Measurements from ENCODE around the gene PCGF2. TPM values are rescaled to one million over a fixed set of nuclear protein-coding genes. Genes with fewer than 3 reads are reported as not detected.

The PCGF2 gene
- total and polyA plus RNA-seq, 10 of the 15 experiments (the other 5 are each of a cell fraction or from before 2014, with no cell fraction given): 2.7 to 35.6 (median 7.2) TPM

DNA sequence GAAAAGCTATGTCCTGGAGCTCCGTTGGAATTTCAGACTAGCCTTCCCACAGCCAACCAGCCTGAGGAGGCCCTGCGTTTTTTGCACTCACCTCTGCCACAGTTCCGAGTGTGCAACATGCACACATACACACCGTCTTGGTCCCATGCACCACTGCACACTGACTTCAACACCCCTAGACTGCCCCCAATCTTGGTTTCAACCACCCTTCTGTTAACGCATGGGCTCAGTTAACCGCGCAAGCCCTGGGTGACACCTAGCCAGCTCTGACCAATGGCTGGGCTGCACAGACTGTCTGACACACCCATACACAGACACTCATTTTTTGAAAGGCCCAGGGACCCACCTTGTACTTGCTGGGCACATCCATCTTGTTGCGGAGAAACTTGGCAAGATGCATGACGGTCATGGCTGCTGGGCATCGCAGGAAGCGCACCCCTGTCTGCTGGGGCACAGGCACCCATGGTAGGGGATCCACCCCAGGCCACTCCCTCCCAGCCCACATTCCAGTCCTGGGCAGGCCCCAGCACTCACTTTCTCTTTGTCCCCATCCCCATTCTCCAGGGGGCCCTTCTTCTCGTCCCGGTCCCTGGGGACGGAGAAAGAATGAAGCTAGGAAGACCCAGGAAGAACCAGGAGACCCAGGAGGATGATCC, 10.0 kb downstream of the PCGF2 start:
- H3K79me2 ChIP-seq (ENCODE audit: control insufficient read depth, insufficient read depth, low read length): peaks cover 6% of the 10 kb centered on the region
- intact Hi-C loops (cut with micrococcal nuclease; ENCODE audit: unreplicated experiment): no loop called here
- SMC1A ChIA-PET (ENCODE audit: uncharacterized antibody, unreplicated experiment): interaction anchor here (4.6 kb wide), 1 partner anchor 62 kb away, joined by 50 read pairs; the partner anchor contains the start of gene EPOP
- peaks cover 4 to 19% of the 10 kb centered on the region in 2 experiments; a peak in 3 of 4 replicates for H3K36me3 ChIP-seq (ENCODE audit: control insufficient read depth in 2 of 2, insufficient read depth in 2 of 2, low read length in 1 of 2)
- BruUV-seq (replicated peaks): no TSS peak
- FAIRE-seq (no peak), DNase-seq (ENCODE audit: low read depth, low spot score) (no peak), ATAC-seq (peak; percentile 77)
- H2AFZ ChIP-seq (ENCODE audit: control insufficient read depth, low read depth, low read length): no peak overlapping the region
- H3K4me2 ChIP-seq (ENCODE audit: control insufficient read depth, insufficient read depth): no peak overlapping the region; the same call in 1 of the 2 replicates
- H3K4me1 ChIP-seq (ENCODE audit: control insufficient read depth, insufficient read depth, low read length): peaks cover 14% of the 10 kb centered on the region
- H3K9ac ChIP-seq (ENCODE audit: control insufficient read depth, insufficient read depth, low read length): no peak overlapping the region
- in situ Hi-C loops (cut with MboI): no loop called here
- CTCF ChIA-PET: interaction anchor here (1.0 to 5.0 kb wide), 4 partner anchors 7 to 74 kb away, joined by 3 to 170 read pairs (median 67); partner anchors contain the start of gene EPOP
- WGBS (ENCODE audit: insufficient coverage, insufficient replicate concordance, low lambda C conversion rate, missing lambda C conversion rate): 28% methylated on average over 14 of the region's 14 CpGs
- H3K4me3 ChIP-seq: no peak overlapping the region
- no peaks in the 10 kb centered on the region for H3K27me3 ChIP-seq (replicated peaks in 1 of 2; ENCODE audit: control insufficient read depth in 2 of 2, insufficient read depth in 2 of 2, low read length in 1 of 2)
- H3K27ac ChIP-seq (ENCODE audit: control insufficient read depth, insufficient read depth): no peak overlapping the region
- RAD21 ChIA-PET (ENCODE audit: unreplicated experiment): interaction anchor here (0.6 to 1.7 kb wide), 2 partner anchors 61 to 180 kb away, joined by 3 to 7 read pairs; no protein-coding TSS in a partner anchor
- H3K9me3 ChIP-seq (replicated peaks; ENCODE audit: control insufficient read depth, insufficient read depth, low read length): no peaks in the 10 kb centered on the region
- H4K20me1 ChIP-seq (ENCODE audit: control insufficient read depth, insufficient read depth): no peaks in the 10 kb centered on the region
- no peak for TF ChIP-seq NR2C2 (IDR thresholded peaks at IDR 0.05; ENCODE audit: borderline replicate concordance, control insufficient read depth, insufficient read length, low read depth)
- peak; percentile 78; the same call in 1 of the 2 replicates for TF ChIP-seq PAX5 (IDR thresholded peaks at IDR 0.05; ENCODE audit: borderline replicate concordance, low read depth, low read length)
- TF ChIP-seq, protein P1, sequence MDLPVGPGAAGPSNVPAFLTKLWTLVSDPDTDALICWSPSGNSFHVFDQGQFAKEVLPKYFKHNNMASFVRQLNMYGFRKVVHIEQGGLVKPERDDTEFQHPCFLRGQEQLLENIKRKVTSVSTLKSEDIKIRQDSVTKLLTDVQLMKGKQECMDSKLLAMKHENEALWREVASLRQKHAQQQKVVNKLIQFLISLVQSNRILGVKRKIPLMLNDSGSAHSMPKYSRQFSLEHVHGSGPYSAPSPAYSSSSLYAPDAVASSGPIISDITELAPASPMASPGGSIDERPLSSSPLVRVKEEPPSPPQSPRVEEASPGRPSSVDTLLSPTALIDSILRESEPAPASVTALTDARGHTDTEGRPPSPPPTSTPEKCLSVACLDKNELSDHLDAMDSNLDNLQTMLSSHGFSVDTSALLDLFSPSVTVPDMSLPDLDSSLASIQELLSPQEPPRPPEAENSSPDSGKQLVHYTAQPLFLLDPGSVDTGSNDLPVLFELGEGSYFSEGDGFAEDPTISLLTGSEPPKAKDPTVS (IDR thresholded peaks at IDR 0.05; ENCODE audit: low read depth, low read length): no peak
- TF ChIP-seq RUNX3 (IDR thresholded peaks at IDR 0.05; ENCODE audit: low read length): peak; percentile 54
- no peak for TF ChIP-seq HDAC6 (IDR thresholded peaks at IDR 0.05; ENCODE audit: unreplicated experiment)
- POLR2A ChIA-PET: no interaction called here

Data from GM12878 (cell line).